HCT116 (cell line): ENCODE data around the gene CDCP2. TPM values are rescaled to one million over a fixed set of nuclear protein-coding genes. Genes with fewer than 3 reads are reported as not detected.

ENCODE experiments used
- ATAC-seq: fragments of 200-7000 bp; cut with Tn5 transposase; 2 replicates; pipeline ENCODE4 v1.9.1; 2020; ENCODE audit warnings: mild to moderate bottlenecking, moderate library complexity
- BruUV-seq: library from RNA; stranded (reverse); fragments of 400-500 nt; replicated peaks from 2 replicates; lab custom pipeline; 2021; lab: Mats Ljungman, UMichigan
- CTCF ChIA-PET: fragments of 300-600 bp; sonication (Branson Sonifier 250); formaldehyde crosslinking; loops from one replicate; lab custom pipeline; 2021; ENCODE audit warnings: antibody characterized with exemption; lab: Charles Lee
- POLR2A ChIA-PET: fragments of 300-600, 350-600 bp; sonication (Branson Sonifier 250); formaldehyde crosslinking; loops from one replicate; lab custom pipeline; 2021; ENCODE audit warnings: antibody characterized with exemption; lab: Charles Lee
- RAD21 ChIA-PET, 2 experiments: fragments of 300-600 bp; sonication (Branson Sonifier 250); formaldehyde crosslinking; loops; one replicate each; lab custom pipeline; 2023; ENCODE audit warnings: low total read pairs in 2 of 2; ENCODE audit not compliant: uncharacterized antibody in 2 of 2, unreplicated experiment in 2 of 2, low non-redundant PET in 1 of 2; lab: Charles Lee
- DNase-seq: peaks from one replicate; pipeline ENCODE4 v3.0.0-alpha.2; 2010; ENCODE audit warnings: low read depth, low spot score
- H2AFZ ChIP-seq: fragments of 200-600 bp; shearing (Covaris generic), sonication (generic); 2 replicates; pipeline ENCODE4 v1.6.1; 2017; ENCODE audit warnings: low read depth, mixed run types, mixed read lengths, antibody characterized with exemption, low read length; ENCODE audit not compliant: poor library complexity, severe bottlenecking
- H3K27ac ChIP-seq: 2 replicates; pipeline ENCODE4 v1.5.1; 2012; ENCODE audit warnings: low read depth, low read length
- H3K27me3 ChIP-seq: fragments of 200-600 bp; sonication (generic); 2 replicates; pipeline ENCODE4 v1.6.1; 2016; ENCODE audit warnings: mixed run types, low read length, mixed read lengths; ENCODE audit not compliant: insufficient read depth
- H3K36me3 ChIP-seq, 2 experiments: fragments of 200-500 bp in 1 of 2; fragments of 200-600 bp in 1 of 2; sonication (Bioruptor generic) in 1 of 2; sonication (generic) in 1 of 2; 2 replicates each; pipeline versions ENCODE4 v1.5.1 to v1.6.1; 2014 to 2016; ENCODE audit warnings: low read length in 2 of 2, inconsistent platforms in 1 of 2, mixed read lengths in 1 of 2, mixed run types in 1 of 2; ENCODE audit not compliant: insufficient read depth in 2 of 2, control insufficient read depth in 1 of 2
- H3K4me1 ChIP-seq, 2 experiments: fragments of 200-600 bp in 1 of 2; sonication (generic) in 1 of 2; 2 replicates each; pipeline versions ENCODE4 v1.5.1 to v1.6.1; 2012 to 2017; ENCODE audit warnings: low read length in 2 of 2, inconsistent platforms in 1 of 2, mild to moderate bottlenecking in 1 of 2, mixed read lengths in 1 of 2, mixed run types in 1 of 2, moderate library complexity in 1 of 2; ENCODE audit not compliant: insufficient read depth in 2 of 2, control insufficient read depth in 1 of 2
- H3K4me2 ChIP-seq: fragments of 200-600 bp; sonication (generic); 2 replicates; pipeline ENCODE4 v1.6.1; 2017; ENCODE audit warnings: mixed run types, low read length, mixed read lengths
- H3K4me3 ChIP-seq, 2 experiments: fragments of 200-600 bp in 1 of 2; sonication (generic) in 1 of 2; replicated peaks in 1 of 2; 2 replicates each; pipeline ENCODE4 v1.5.1; 2011 to 2016; ENCODE audit warnings: low read length in 2 of 2, control low read depth in 1 of 2, low read depth in 1 of 2, mild to moderate bottlenecking in 1 of 2, mixed read lengths in 1 of 2, mixed run types in 1 of 2
- H3K79me2 ChIP-seq: fragments of 200-600 bp; sonication (generic); 2 replicates; pipeline ENCODE4 v1.6.1; 2017; ENCODE audit warnings: mild to moderate bottlenecking, mixed run types, low read length, moderate library complexity, mixed read lengths; ENCODE audit not compliant: insufficient read depth
- H3K9ac ChIP-seq: fragments of 200-600 bp; sonication (generic); 2 replicates; pipeline ENCODE4 v1.6.1; 2016; ENCODE audit warnings: low read length, mixed read lengths
- H3K9me2 ChIP-seq: fragments of 200-600 bp; sonication (generic), shearing (Covaris generic); 2 replicates; pipeline ENCODE4 v1.6.1; 2017; ENCODE audit warnings: mixed run types, mild to moderate bottlenecking, moderate library complexity; ENCODE audit not compliant: insufficient read depth
- H3K9me3 ChIP-seq, 2 experiments: fragments of 200-500 bp in 1 of 2; fragments of 200-600 bp in 1 of 2; sonication (Bioruptor generic) in 1 of 2; sonication (generic) in 1 of 2; 2 replicates each; pipeline ENCODE4 v1.6.1; 2014 to 2017; ENCODE audit warnings: low read length in 2 of 2, mixed read lengths in 2 of 2, inconsistent platforms in 1 of 2, low read depth in 1 of 2, mild to moderate bottlenecking in 1 of 2, mixed run types in 1 of 2, moderate library complexity in 1 of 2; ENCODE audit not compliant: control insufficient read depth in 1 of 2, insufficient read depth in 1 of 2
- H4K20me1 ChIP-seq: fragments of 200-600 bp; sonication (generic), shearing (Covaris generic); 2 replicates; pipeline ENCODE4 v1.6.1; 2017; ENCODE audit warnings: mixed run types, mild to moderate bottlenecking, moderate library complexity; ENCODE audit not compliant: insufficient read depth
- CBX3 ChIP-seq: IDR thresholded peaks from 2 replicates; pipeline ENCODE4 v1.6.1; 2012; ENCODE audit warnings: low read depth
- ELF1 ChIP-seq: IDR thresholded peaks from 2 replicates; pipeline ENCODE4 v1.6.1; 2012; ENCODE audit warnings: low read depth, borderline replicate concordance
- EZH2 ChIP-seq: fragments of 200-600 bp; sonication (generic); IDR thresholded peaks from 2 replicates; pipeline ENCODE4 v1.6.1; 2017; ENCODE audit warnings: antibody characterized with exemption, mixed run types
- EZH2phosphoT487 ChIP-seq: fragments of 200-600 bp; IDR thresholded peaks from 2 replicates; pipeline ENCODE4 v1.6.1; 2018; ENCODE audit warnings: antibody characterized with exemption, borderline replicate concordance
- JUND ChIP-seq: IDR thresholded peaks from 2 replicates; pipeline ENCODE4 v1.6.1; 2012
- MAX ChIP-seq: IDR thresholded peaks from 2 replicates; pipeline ENCODE4 v1.6.1; 2012
- POLR2AphosphoS5 ChIP-seq: IDR thresholded peaks from 2 replicates; pipeline ENCODE4 v1.6.1; 2011; ENCODE audit warnings: mild to moderate bottlenecking, low read depth, low read length, moderate library complexity
- RAD21 ChIP-seq: IDR thresholded peaks from 2 replicates; pipeline ENCODE4 v1.6.1; 2012; ENCODE audit warnings: low read depth, mild to moderate bottlenecking
- REST ChIP-seq: IDR thresholded peaks from 2 replicates; pipeline ENCODE4 v1.6.1; 2012; ENCODE audit warnings: low read depth
- SIN3A ChIP-seq: IDR thresholded peaks from 2 replicates; pipeline ENCODE4 v1.6.1; 2012; ENCODE audit warnings: low read depth
- SRF ChIP-seq: IDR thresholded peaks from 2 replicates; pipeline ENCODE4 v1.6.1; 2012; ENCODE audit warnings: low read depth
- TCF7L2 ChIP-seq: IDR thresholded peaks from 2 replicates; pipeline ENCODE4 v1.7.0; 2011; ENCODE audit warnings: borderline replicate concordance, inconsistent platforms; ENCODE audit not compliant: insufficient read depth, insufficient read length; ENCODE audit errors: extremely low read depth
- YY1 ChIP-seq: IDR thresholded peaks from 2 replicates; pipeline ENCODE4 v1.6.1; 2011; ENCODE audit warnings: low read length, low read depth, moderate library complexity, mild to moderate bottlenecking; ENCODE audit not compliant: insufficient replicate concordance; ENCODE audit errors: extremely low read depth
- ZFX ChIP-seq: fragments of 450-650 bp; IDR thresholded peaks from 2 replicates; pipeline ENCODE4 v1.6.1; 2017
- ZNF274 ChIP-seq: fragments of 200-500 bp; sonication (Bioruptor generic); IDR thresholded peaks from 2 replicates; pipeline ENCODE4 v1.6.1; 2014; ENCODE audit warnings: mild to moderate bottlenecking, low read depth, low read length, inconsistent platforms
- intact Hi-C: fragments of 100-400 bp; cut with micrococcal nuclease; formaldehyde crosslinking; loops from 2 replicates; pipeline ENCODE4 v1.10.0; 2022
- total RNA-seq: library from RNA; stranded (reverse); gene quantifications from one replicate; pipeline ENCODE4 v1.2.1, GENCODE V29; 2021; ENCODE audit not compliant: unreplicated experiment
- TF ChIP-seq, protein P1 (sequence below): IDR thresholded peaks from 2 replicates; pipeline ENCODE4 v1.6.1; 2012

The CDCP2 gene
- total RNA-seq, 1 experiment from 2014 or later: 0.22 TPM

GRCh38 chr1:54163573-54163972 is 10.8 kb upstream of the CDCP2 start:
- no peaks in the 10 kb centered on the region for H3K27me3 ChIP-seq
- RAD21 ChIA-PET: no interaction called here
- no peak overlapping the region for H2AFZ ChIP-seq
- no TSS peak for BruUV-seq
- intact Hi-C loops: no loop called here
- H3K9me2 ChIP-seq: no peaks in the 10 kb centered on the region
- H3K36me3 ChIP-seq: no peaks in the 10 kb centered on the region
- CTCF ChIA-PET: no interaction called here
- TF ChIP-seq JUND (no peak), ELF1 (no peak), YY1 (no peak), RAD21 (no peak), REST (no peak)
- TF ChIP-seq, protein P1, sequence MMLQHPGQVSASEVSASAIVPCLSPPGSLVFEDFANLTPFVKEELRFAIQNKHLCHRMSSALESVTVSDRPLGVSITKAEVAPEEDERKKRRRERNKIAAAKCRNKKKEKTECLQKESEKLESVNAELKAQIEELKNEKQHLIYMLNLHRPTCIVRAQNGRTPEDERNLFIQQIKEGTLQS: no peak
- peaks cover 7 to 31% of the 10 kb centered on the region in 2 experiments for H3K4me1 ChIP-seq
- H3K4me2 ChIP-seq: no peak overlapping the region
- DNase-seq: no peak
- no peak overlapping the region for H3K4me3 ChIP-seq
- H3K9ac ChIP-seq: no peak overlapping the region
- no peak for ATAC-seq
- H3K79me2 ChIP-seq: no peaks in the 10 kb centered on the region
- H3K9me3 ChIP-seq: no peaks in the 10 kb centered on the region
- H3K27ac ChIP-seq: no peak overlapping the region
- no peaks in the 10 kb centered on the region for H4K20me1 ChIP-seq
- POLR2A ChIA-PET: interaction anchor here (1.5 kb wide), 1 partner anchor 18 kb away, joined by 4 read pairs; no protein-coding TSS in a partner anchor

DNA sequence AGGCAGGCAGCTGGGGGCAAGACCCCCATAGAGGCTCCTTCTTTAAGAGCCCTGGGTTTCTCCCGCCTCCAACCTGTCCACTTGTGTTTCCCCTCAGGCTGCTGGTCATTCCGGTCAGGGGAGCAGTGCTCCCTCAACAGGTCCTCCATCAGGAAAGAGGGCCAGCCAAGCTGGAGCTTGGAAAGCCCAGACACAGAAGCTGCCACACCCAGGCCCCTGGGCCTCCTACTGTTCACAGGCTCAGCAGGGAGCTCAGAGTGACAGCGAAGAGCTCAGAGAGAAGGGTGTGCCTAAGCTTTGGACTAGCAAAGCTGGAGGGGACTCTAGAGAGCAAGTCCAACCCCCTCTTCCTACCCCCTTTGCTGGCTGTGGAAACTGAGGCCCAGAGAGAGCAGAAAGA is 10.3 kb upstream of the CDCP2 start:
- ChIA-PET RAD21 (no interaction called here), CTCF (no interaction called here), POLR2A (interaction anchor here (1.5 kb wide), 1 partner anchor 19 kb away, joined by 4 read pairs; no protein-coding TSS in a partner anchor)
- TF ChIP-seq SIN3A: no peak
- TF ChIP-seq EZH2phosphoT487: no peak
- TF ChIP-seq POLR2AphosphoS5: no peak
- no peak for TF ChIP-seq TCF7L2
- no peak for TF ChIP-seq CBX3
- no peak for TF ChIP-seq YY1
- TF ChIP-seq, protein P1: no peak
- no peak for TF ChIP-seq EZH2
- no peak for TF ChIP-seq MAX
- no peak for TF ChIP-seq ZNF274
- TF ChIP-seq ZFX: no peak
- no peak for TF ChIP-seq SRF

More for the DNA sequence above, 10.3 kb upstream of the CDCP2 start:
- Histone ChIP-seq H3K9me3 (no peaks in the 10 kb centered on the region), H3K79me2 (no peaks in the 10 kb centered on the region), H3K9me2 (no peaks in the 10 kb centered on the region), H2AFZ (no peak overlapping the region), H3K9ac (no peak overlapping the region), H3K27me3 (no peaks in the 10 kb centered on the region), H3K4me2 (peak overlapping the region; percentile 46), H4K20me1 (no peaks in the 10 kb centered on the region), H3K27ac (no peak overlapping the region), H3K4me3 (no peak overlapping the region), H3K4me1 (peaks cover 13 to 33% of the 10 kb centered on the region in 2 experiments), H3K36me3 (no peaks in the 10 kb centered on the region)
- ATAC-seq (peak; percentile 57), DNase-seq (no peak)
- intact Hi-C loops: no loop called here
- BruUV-seq: no TSS peak
